PC-3 (cell line): ENCODE results near the gene HTT-AS. TPM values are rescaled to one million over a fixed set of nuclear protein-coding genes. Genes with fewer than 3 reads are reported as not detected.

Experiments
- ATAC-seq: fragments of 200-7000 bp; cut with Tn5 transposase; 2 replicates; pipeline ENCODE4 v1.9.1; 2020; ENCODE audit warnings: mild to moderate bottlenecking, moderate library complexity
- BruUV-seq: library from RNA; stranded (reverse); fragments of 400-500 nt; replicated peaks from 2 replicates; lab custom pipeline; 2021; lab: Mats Ljungman, UMichigan
- CTCF ChIA-PET: fragments of 300-600 bp; sonication (Branson Sonifier 250); formaldehyde crosslinking; loops from one replicate; lab custom pipeline; 2022; ENCODE audit warnings: antibody characterized with exemption; lab: Charles Lee
- POLR2A ChIA-PET: fragments of 300-600 bp; sonication (Branson Sonifier 250); formaldehyde crosslinking; loops from one replicate; lab custom pipeline; 2022; ENCODE audit warnings: antibody characterized with exemption; ENCODE audit not compliant: unreplicated experiment; lab: Charles Lee
- DNase-seq: peaks from one replicate; pipeline ENCODE4 v3.0.0-alpha.2; 2015
- H2AFZ ChIP-seq: fragments of 300-600 bp; sonication (generic); 2 replicates; pipeline ENCODE4 v1.6.0; 2016; ENCODE audit warnings: antibody characterized with exemption, low read length
- H3F3A ChIP-seq: fragments of 300-600 bp; sonication (generic); one replicate; pipeline ENCODE4 v1.6.0; 2017; ENCODE audit warnings: antibody characterized with exemption, low read length, control low read depth, mild to moderate bottlenecking; ENCODE audit not compliant: unreplicated experiment
- H3K27ac ChIP-seq: fragments of 300-600 bp; sonication (generic); 2 replicates; pipeline ENCODE4 v1.5.1; 2016; ENCODE audit warnings: mild to moderate bottlenecking, low read length
- H3K27me3 ChIP-seq: fragments of 300-600 bp; sonication (generic); 2 replicates; pipeline ENCODE4 v1.6.1; 2016; ENCODE audit warnings: low read length, mixed read lengths
- H3K36me3 ChIP-seq: fragments of 300-600 bp; sonication (generic); 2 replicates; pipeline ENCODE4 v1.6.1; 2016; ENCODE audit warnings: low read depth, mixed run types, low read length, mixed read lengths
- H3K4me1 ChIP-seq: fragments of 300-600 bp; sonication (generic); 2 replicates; pipeline ENCODE4 v1.5.1; 2016; ENCODE audit warnings: low read length; ENCODE audit not compliant: insufficient read depth
- H3K4me2 ChIP-seq: fragments of 300-600 bp; sonication (generic); 2 replicates; pipeline ENCODE4 v1.6.0; 2016; ENCODE audit warnings: low read length
- H3K4me3 ChIP-seq: fragments of 300-600 bp; sonication (generic); 2 replicates; pipeline ENCODE4 v1.5.1; 2016; ENCODE audit warnings: mild to moderate bottlenecking, low read length, mixed read lengths
- H3K79me2 ChIP-seq: fragments of 300-600 bp; sonication (generic); 2 replicates; pipeline ENCODE4 v1.6.1; 2017; ENCODE audit warnings: low read length, mixed read lengths
- H3K9ac ChIP-seq: fragments of 300-600 bp; sonication (generic); 2 replicates; pipeline ENCODE4 v1.6.0; 2016; ENCODE audit warnings: mild to moderate bottlenecking, low read length
- H3K9me2 ChIP-seq: fragments of 300-600 bp; sonication (generic); replicated peaks from 2 replicates; pipeline ENCODE4 v1.6.1; 2016; ENCODE audit warnings: mixed run types, low read length, mixed read lengths
- H3K9me3 ChIP-seq: fragments of 300-600 bp; sonication (generic); 2 replicates; pipeline ENCODE4 v1.6.1; 2016; ENCODE audit warnings: low read length, mixed read lengths
- H4K20me1 ChIP-seq: fragments of 300-600 bp; sonication (generic); 2 replicates; pipeline ENCODE4 v1.6.1; 2016; ENCODE audit warnings: low read length, mixed read lengths
- EZH2 ChIP-seq: fragments of 300-600 bp; sonication (generic); IDR thresholded peaks from one replicate; pipeline ENCODE4 v1.6.1; 2017; ENCODE audit warnings: antibody characterized with exemption, mild to moderate bottlenecking, low read length; ENCODE audit not compliant: unreplicated experiment
- EZH2phosphoT487 ChIP-seq: fragments of 300-600 bp; sonication (generic); IDR thresholded peaks from 2 replicates; pipeline ENCODE4 v1.6.1; 2018; ENCODE audit warnings: mild to moderate bottlenecking, antibody characterized with exemption, low read length, borderline replicate concordance
- intact Hi-C: fragments of 100-400 bp; cut with micrococcal nuclease; formaldehyde crosslinking; loops from 2 replicates; pipeline ENCODE4 v1.9.0; 2023
- total RNA-seq: library from RNA; depleted of rRNA; stranded (reverse); fragments of >200 nt; gene quantifications from 2 replicates; pipeline ENCODE4 v1.2.3, GENCODE V29; 2014
- TF ChIP-seq, protein P1 (sequence below): fragments of 300-600 bp; sonication (generic); conservative IDR thresholded peaks from 2 replicates; pipeline ENCODE4 v1.5.1; 2017; ENCODE audit warnings: antibody characterized with exemption, low read depth, mild to moderate bottlenecking, low read length

The HTT-AS gene
- total RNA-seq, 1 experiment from 2014 or later = not detected

GRCh38 chr4:3082925-3083515, 8.7 kb upstream of the HTT-AS start:
- H2AFZ ChIP-seq = no peak overlapping the region
- H3F3A ChIP-seq = no peaks in the 10 kb centered on the region
- intact Hi-C loops = no loop called here
- no peak overlapping the region for H3K4me2 ChIP-seq
- no peaks in the 10 kb centered on the region for H3K9me3 ChIP-seq
- DNase-seq (no peak), ATAC-seq (no peak)
- H3K79me2 ChIP-seq = peaks cover 69% of the 10 kb centered on the region
- no peaks in the 10 kb centered on the region for H3K9me2 ChIP-seq
- no peak overlapping the region for H3K27ac ChIP-seq
- no peak overlapping the region for H3K9ac ChIP-seq
- H3K4me3 ChIP-seq = no peak overlapping the region
- POLR2A ChIA-PET = no interaction called here
- H4K20me1 ChIP-seq = peaks cover 10% of the 10 kb centered on the region; the same call in 1 of the 2 replicates
- no peaks in the 10 kb centered on the region for H3K4me1 ChIP-seq
- no TSS peak for BruUV-seq
- no peaks in the 10 kb centered on the region for H3K27me3 ChIP-seq
- CTCF ChIA-PET = no interaction called here
- H3K36me3 ChIP-seq = no peaks in the 10 kb centered on the region
- TF ChIP-seq EZH2 (no peak), EZH2phosphoT487 (no peak)
- TF ChIP-seq, protein P1, sequence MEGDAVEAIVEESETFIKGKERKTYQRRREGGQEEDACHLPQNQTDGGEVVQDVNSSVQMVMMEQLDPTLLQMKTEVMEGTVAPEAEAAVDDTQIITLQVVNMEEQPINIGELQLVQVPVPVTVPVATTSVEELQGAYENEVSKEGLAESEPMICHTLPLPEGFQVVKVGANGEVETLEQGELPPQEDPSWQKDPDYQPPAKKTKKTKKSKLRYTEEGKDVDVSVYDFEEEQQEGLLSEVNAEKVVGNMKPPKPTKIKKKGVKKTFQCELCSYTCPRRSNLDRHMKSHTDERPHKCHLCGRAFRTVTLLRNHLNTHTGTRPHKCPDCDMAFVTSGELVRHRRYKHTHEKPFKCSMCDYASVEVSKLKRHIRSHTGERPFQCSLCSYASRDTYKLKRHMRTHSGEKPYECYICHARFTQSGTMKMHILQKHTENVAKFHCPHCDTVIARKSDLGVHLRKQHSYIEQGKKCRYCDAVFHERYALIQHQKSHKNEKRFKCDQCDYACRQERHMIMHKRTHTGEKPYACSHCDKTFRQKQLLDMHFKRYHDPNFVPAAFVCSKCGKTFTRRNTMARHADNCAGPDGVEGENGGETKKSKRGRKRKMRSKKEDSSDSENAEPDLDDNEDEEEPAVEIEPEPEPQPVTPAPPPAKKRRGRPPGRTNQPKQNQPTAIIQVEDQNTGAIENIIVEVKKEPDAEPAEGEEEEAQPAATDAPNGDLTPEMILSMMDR = no peak

DNA sequence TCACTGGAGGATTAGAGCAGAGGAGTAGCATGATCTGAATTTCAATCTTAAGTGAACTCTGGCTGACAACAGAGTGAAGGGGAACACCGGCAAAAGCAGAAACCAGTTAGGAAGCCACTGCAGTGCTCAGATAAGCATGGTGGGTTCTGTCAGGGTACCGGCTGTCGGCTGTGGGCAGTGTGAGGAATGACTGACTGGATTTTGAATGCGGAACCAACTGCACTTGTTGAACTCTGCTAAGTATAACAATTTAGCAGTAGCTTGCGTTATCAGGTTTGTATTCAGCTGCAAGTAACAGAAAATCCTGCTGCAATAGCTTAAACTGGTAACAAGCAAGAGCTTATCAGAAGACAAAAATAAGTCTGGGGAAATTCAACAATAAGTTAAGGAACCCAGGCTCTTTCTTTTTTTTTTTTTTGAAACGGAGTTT, 5.4 kb upstream of the HTT-AS start:
- Histone ChIP-seq H3K9me3 (no peaks in the 10 kb centered on the region), H3K4me2 (no peak overlapping the region), H4K20me1 (peaks cover 25% of the 10 kb centered on the region), H3K27me3 (no peaks in the 10 kb centered on the region), H3F3A (no peaks in the 10 kb centered on the region), H3K79me2 (peaks cover 88% of the 10 kb centered on the region), H3K27ac (no peak overlapping the region), H3K9me2 (no peaks in the 10 kb centered on the region), H2AFZ (no peak overlapping the region), H3K4me3 (no peak overlapping the region), H3K36me3 (no peaks in the 10 kb centered on the region), H3K9ac (no peak overlapping the region), H3K4me1 (peaks cover 5% of the 10 kb centered on the region; the same call in 1 of the 2 replicates)
- BruUV-seq = no TSS peak
- TF ChIP-seq, protein P1 = no peak
- TF ChIP-seq EZH2 (no peak), EZH2phosphoT487 (no peak)
- intact Hi-C loops = no loop called here
- ChIA-PET POLR2A (no interaction called here), CTCF (no interaction called here)
- no peak for DNase-seq
- no peak for ATAC-seq

DNA sequence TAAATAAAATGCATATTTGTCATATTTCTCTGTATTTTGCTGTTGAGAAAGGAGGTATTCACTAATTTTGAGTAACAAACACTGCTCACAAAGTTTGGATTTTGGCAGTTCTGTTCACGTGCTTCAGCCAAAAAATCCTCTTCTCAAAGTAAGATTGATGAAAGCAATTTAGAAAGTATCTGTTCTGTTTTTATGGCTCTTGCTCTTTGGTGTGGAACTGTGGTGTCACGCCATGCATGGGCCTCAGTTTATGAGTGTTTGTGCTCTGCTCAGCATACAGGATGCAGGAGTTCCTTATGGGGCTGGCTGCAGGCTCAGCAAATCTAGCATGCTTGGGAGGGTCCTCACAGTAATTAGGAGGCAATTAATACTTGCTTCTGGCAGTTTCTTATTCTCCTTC, 3.5 kb upstream of the HTT-AS start:
- CTCF ChIA-PET = no interaction called here
- no TSS peak for BruUV-seq

More for the DNA sequence above, 3.5 kb upstream of the HTT-AS start:
- no peaks in the 10 kb centered on the region for H3K9me3 ChIP-seq
- peaks cover 24% of the 10 kb centered on the region for H4K20me1 ChIP-seq
- no peak overlapping the region for H2AFZ ChIP-seq
- peaks cover 75% of the 10 kb centered on the region for H3K79me2 ChIP-seq
- no peaks in the 10 kb centered on the region for H3K27me3 ChIP-seq
- no peak overlapping the region for H3K4me2 ChIP-seq
- TF ChIP-seq EZH2 (no peak), EZH2phosphoT487 (no peak)
- TF ChIP-seq, protein P1 = no peak
- H3K27ac ChIP-seq = no peak overlapping the region
- H3K9ac ChIP-seq = no peak overlapping the region
- intact Hi-C loops = no loop called here
- H3K36me3 ChIP-seq = no peaks in the 10 kb centered on the region
- POLR2A ChIA-PET = no interaction called here
- no peak for DNase-seq
- no peaks in the 10 kb centered on the region for H3K9me2 ChIP-seq
- H3F3A ChIP-seq = no peaks in the 10 kb centered on the region
- no peak overlapping the region for H3K4me3 ChIP-seq
- peaks cover 5% of the 10 kb centered on the region; the same call in 1 of the 2 replicates for H3K4me1 ChIP-seq
- ATAC-seq = no peak
